Stomach (tissue), 4 donors: ENCODE data around the gene RWDD3.

ENCODE experiments used
- EP300 ChIP-seq: sonication (generic); formaldehyde crosslinking; IDR thresholded peaks from one replicate; pipeline ENCODE4 v1.6.1; 2017; ENCODE audit warnings: antibody characterized with exemption
- POLR2A ChIP-seq, 4 donors: fragments of 450-650 bp; IDR thresholded peaks; one replicate each; pipeline ENCODE4 v1.6.1; 2016; ENCODE audit warnings: antibody characterized with exemption in 4 of 4, control low read depth in 2 of 4, mild to moderate bottlenecking in 1 of 4, moderate library complexity in 1 of 4

DNA sequence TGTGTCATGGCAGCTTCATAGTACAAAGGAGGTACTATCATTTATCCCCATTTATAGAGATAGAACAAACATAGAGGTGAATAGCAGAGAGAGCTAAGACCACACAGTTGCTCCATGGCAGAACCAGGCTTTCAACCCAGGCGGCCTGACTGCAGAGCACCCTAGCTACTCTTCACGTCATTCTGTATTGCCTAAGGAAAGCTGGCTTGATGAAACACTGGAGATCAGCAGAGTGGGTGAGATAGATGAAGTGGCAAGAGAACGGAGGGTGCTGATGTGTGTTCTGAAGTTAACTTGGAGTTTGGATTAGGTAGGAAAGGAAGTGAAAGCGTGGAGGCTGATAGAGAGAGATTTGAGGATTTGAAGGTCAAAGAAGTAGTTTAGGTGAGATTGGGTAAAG, 47.9 kb upstream of the RWDD3 start:
- TF ChIP-seq EP300 (no peak), POLR2A (IDR thresholded peaks at IDR 0.05) (no peak)
